Gastroesophageal sphincter (tissue), 3 donors: ENCODE results near the gene PTPRN2.

ENCODE experiments used
- CTCF ChIP-seq, 4 experiments: fragments of 200-600 bp in 2 of 4; fragments of 450-650 bp in 2 of 4; sonication (generic) in 1 of 4; IDR thresholded peaks; one replicate each; pipeline ENCODE4 v1.5.1; 2017 to 2019; ENCODE audit warnings: antibody characterized with exemption in 4 of 4, mild to moderate bottlenecking in 2 of 4, moderate library complexity in 2 of 4
- EP300 ChIP-seq: sonication (generic); formaldehyde crosslinking; IDR thresholded peaks from one replicate; pipeline ENCODE4 v1.6.1; 2017; ENCODE audit warnings: antibody characterized with exemption, mild to moderate bottlenecking
- POLR2A ChIP-seq, 2 donors: fragments of 450-650 bp; IDR thresholded peaks; one replicate each; pipeline ENCODE4 v1.6.1; 2017; ENCODE audit warnings: antibody characterized with exemption in 2 of 2, mild to moderate bottlenecking in 2 of 2, moderate library complexity in 1 of 2
- POLR2AphosphoS5 ChIP-seq: sonication (generic); formaldehyde crosslinking; IDR thresholded peaks from one replicate; pipeline ENCODE4 v1.6.1; 2017; ENCODE audit warnings: antibody characterized with exemption

- TF ChIP-seq POLR2AphosphoS5 (no peak), EP300 (no peak), CTCF (IDR thresholded peaks at IDR 0.05) (no peak), POLR2A (IDR thresholded peaks at IDR 0.05) (no peak)
Observed at GRCh38 chr7:158074896-158075632, 512.6 kb downstream of the PTPRN2 start.
